Measurements from ENCODE around the gene MMP7.

The MMP7 gene

DNA sequence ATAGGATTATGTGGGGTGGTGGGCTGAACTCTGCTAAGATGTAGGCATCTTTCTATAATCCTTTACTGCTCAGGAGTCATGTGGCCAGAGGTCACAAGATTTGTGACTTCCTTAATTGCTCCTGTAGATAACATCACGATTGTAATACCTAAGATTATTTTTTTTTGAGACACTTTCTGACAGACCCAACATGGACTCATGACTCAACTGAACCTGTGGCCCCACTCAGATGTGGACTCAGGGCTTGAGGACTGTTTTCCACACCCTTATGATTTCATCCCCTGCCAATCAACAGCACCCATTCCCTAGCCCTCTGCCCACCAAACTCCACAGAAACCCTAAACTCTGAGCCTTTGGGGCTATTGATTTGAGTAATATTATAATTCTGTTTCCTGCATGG is 35.6 kb upstream of the MMP7 start:
- H3K4me3 ChIP-seq (ENCODE audit: low read depth, low read length): no peak overlapping the region
- no peaks in the 10 kb centered on the region for H3K79me1 ChIP-seq (ENCODE audit: low read length)
- no peak overlapping the region for H4K91ac ChIP-seq (ENCODE audit: low read depth, low read length)
- H2BK120ac ChIP-seq (ENCODE audit: insufficient read depth, low read length, poor library complexity): no peak overlapping the region
- H3K4me1 ChIP-seq (ENCODE audit: control insufficient read depth in 1 of 2, insufficient read depth in 2 of 2, low read length in 2 of 2): no peaks in the 10 kb centered on the region
- H3K18ac ChIP-seq (ENCODE audit: low read length): no peak overlapping the region
- WGBS (ENCODE audit: extremely low coverage, insufficient coverage, insufficient read length): no CpG with 5 or more reads among the region's 1 CpG
- H3K14ac ChIP-seq (ENCODE audit: low read length): no peak overlapping the region
- H3K36me3 ChIP-seq (ENCODE audit: control insufficient read depth in 1 of 2, insufficient read depth in 2 of 2, low read length in 2 of 2): no peaks in the 10 kb centered on the region
- no peak overlapping the region for H3K27ac ChIP-seq (ENCODE audit: low read depth, low read length)
- DNase-seq: no peak
- no peak overlapping the region for H4K8ac ChIP-seq (ENCODE audit: low read depth, low read length)
- no peak overlapping the region for H3K23ac ChIP-seq (ENCODE audit: low read length)
- no peak overlapping the region for H2BK12ac ChIP-seq (ENCODE audit: low read length)
- H2AK5ac ChIP-seq (ENCODE audit: low read length): no peak overlapping the region
- no peaks in the 10 kb centered on the region for H3K27me3 ChIP-seq (ENCODE audit: insufficient read depth, low read length)
- H3K9ac ChIP-seq (ENCODE audit: low read length): no peak overlapping the region
- no peak overlapping the region for H4K12ac ChIP-seq (ENCODE audit: low read depth, low read length)
- peaks cover 2% of the 10 kb centered on the region for H3K9me3 ChIP-seq (ENCODE audit: insufficient read depth, low read depth, low read length)
- H3K4ac ChIP-seq (ENCODE audit: low read depth, low read length): no peak overlapping the region
- H2AFZ ChIP-seq (ENCODE audit: insufficient read depth, low read length, poor library complexity): no peak overlapping the region
- no peak overlapping the region for H3K4me2 ChIP-seq (ENCODE audit: low read length)
- H3K79me2 ChIP-seq (ENCODE audit: control insufficient read depth, insufficient read depth, low read length, poor library complexity): no peaks in the 10 kb centered on the region
- no peak overlapping the region for H2BK5ac ChIP-seq (ENCODE audit: low read depth, low read length, poor library complexity)

DNA sequence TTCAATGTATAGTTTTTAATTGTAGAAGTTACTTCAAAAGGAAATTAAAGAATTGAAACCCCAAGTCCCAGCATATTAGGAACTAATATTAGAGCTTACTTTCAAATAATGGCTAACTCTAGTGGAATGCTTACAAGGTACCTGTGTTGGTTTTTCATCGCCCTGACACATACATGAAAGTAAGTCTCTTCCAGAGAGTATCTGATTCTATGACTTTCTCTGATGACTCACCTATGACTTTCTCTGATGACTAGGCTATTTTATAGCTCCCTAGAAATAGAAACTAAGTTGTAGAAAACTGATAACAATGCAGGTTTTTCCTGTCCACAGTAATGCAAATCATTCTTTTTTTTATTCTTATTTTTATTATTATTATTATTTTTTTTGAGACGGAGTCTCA is 33.6 kb upstream of the MMP7 start:
- no peak overlapping the region for H3K27ac ChIP-seq (ENCODE audit: low read depth, low read length)
- H2AK5ac ChIP-seq (ENCODE audit: low read length): no peak overlapping the region
- H4K8ac ChIP-seq (ENCODE audit: low read depth, low read length): no peak overlapping the region
- no peaks in the 10 kb centered on the region for H3K79me1 ChIP-seq (ENCODE audit: low read length)
- H3K27me3 ChIP-seq (ENCODE audit: insufficient read depth, low read length): no peaks in the 10 kb centered on the region
- H2BK5ac ChIP-seq (ENCODE audit: low read depth, low read length, poor library complexity): no peak overlapping the region
- no peak overlapping the region for H4K91ac ChIP-seq (ENCODE audit: low read depth, low read length)
- H3K4me3 ChIP-seq (ENCODE audit: low read depth, low read length): no peak overlapping the region
- no peak overlapping the region for H3K9ac ChIP-seq (ENCODE audit: low read length)
- no peak overlapping the region for H4K12ac ChIP-seq (ENCODE audit: low read depth, low read length)
- H3K4me2 ChIP-seq (ENCODE audit: low read length): no peak overlapping the region
- H3K4ac ChIP-seq (ENCODE audit: low read depth, low read length): no peak overlapping the region
- WGBS (ENCODE audit: extremely low coverage, insufficient coverage, insufficient read length): no CpG with 5 or more reads among the region's 2 CpGs
- no peak overlapping the region for H3K14ac ChIP-seq (ENCODE audit: low read length)
- no peak overlapping the region for H3K23ac ChIP-seq (ENCODE audit: low read length)
- H3K18ac ChIP-seq (ENCODE audit: low read length): no peak overlapping the region
- no peaks in the 10 kb centered on the region for H3K36me3 ChIP-seq (ENCODE audit: control insufficient read depth in 1 of 2, insufficient read depth in 2 of 2, low read length in 2 of 2)
- no peak overlapping the region for H2BK12ac ChIP-seq (ENCODE audit: low read length)
- peaks cover 2% of the 10 kb centered on the region for H3K9me3 ChIP-seq (ENCODE audit: insufficient read depth, low read depth, low read length)
- H2AFZ ChIP-seq (ENCODE audit: insufficient read depth, low read length, poor library complexity): no peak overlapping the region
- H3K4me1 ChIP-seq (ENCODE audit: control insufficient read depth in 1 of 2, insufficient read depth in 2 of 2, low read length in 2 of 2): no peaks in the 10 kb centered on the region
- H3K79me2 ChIP-seq (ENCODE audit: control insufficient read depth, insufficient read depth, low read length, poor library complexity): no peaks in the 10 kb centered on the region
- DNase-seq: peak in 1 of 2 donors; percentile 36
- H2BK120ac ChIP-seq (ENCODE audit: insufficient read depth, low read length, poor library complexity): no peak overlapping the region

DNA sequence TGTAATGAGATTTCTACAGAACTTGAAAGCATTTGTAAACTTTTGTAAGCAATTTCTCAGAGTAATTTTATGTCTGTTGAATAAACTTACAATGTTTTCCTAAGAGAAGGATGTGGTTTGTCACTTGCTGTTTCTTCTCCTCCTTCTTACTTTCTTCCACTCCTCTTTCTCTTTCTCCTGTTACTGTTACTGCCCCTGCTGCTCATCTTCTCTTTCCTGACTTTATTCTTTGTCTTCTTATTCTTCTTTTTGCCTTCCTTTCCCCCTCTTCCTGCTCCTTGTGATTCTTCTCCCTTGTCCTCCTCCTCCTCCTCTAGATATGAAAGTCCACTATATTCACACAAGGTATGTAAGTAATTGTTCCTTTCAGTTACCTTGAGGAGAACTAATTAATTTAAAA is 31.1 kb upstream of the MMP7 start:
- H3K4me1 ChIP-seq (ENCODE audit: control insufficient read depth in 1 of 2, insufficient read depth in 2 of 2, low read length in 2 of 2): no peaks in the 10 kb centered on the region
- H2BK12ac ChIP-seq (ENCODE audit: low read length): no peak overlapping the region
- no peak overlapping the region for H3K14ac ChIP-seq (ENCODE audit: low read length)
- no peak overlapping the region for H3K18ac ChIP-seq (ENCODE audit: low read length)
- no peaks in the 10 kb centered on the region for H3K79me2 ChIP-seq (ENCODE audit: control insufficient read depth, insufficient read depth, low read length, poor library complexity)
- no peak overlapping the region for H3K4me2 ChIP-seq (ENCODE audit: low read length)
- no peaks in the 10 kb centered on the region for H3K79me1 ChIP-seq (ENCODE audit: low read length)
- H4K12ac ChIP-seq (ENCODE audit: low read depth, low read length): no peak overlapping the region
- H2BK5ac ChIP-seq (ENCODE audit: low read depth, low read length, poor library complexity): no peak overlapping the region
- H2AK5ac ChIP-seq (ENCODE audit: low read length): no peak overlapping the region
- no peak overlapping the region for H3K23ac ChIP-seq (ENCODE audit: low read length)
- H4K8ac ChIP-seq (ENCODE audit: low read depth, low read length): no peak overlapping the region
- peaks cover 2% of the 10 kb centered on the region for H3K9me3 ChIP-seq (ENCODE audit: insufficient read depth, low read depth, low read length)
- no peak overlapping the region for H4K91ac ChIP-seq (ENCODE audit: low read depth, low read length)
- H3K4me3 ChIP-seq (ENCODE audit: low read depth, low read length): no peak overlapping the region
- H2AFZ ChIP-seq (ENCODE audit: insufficient read depth, low read length, poor library complexity): no peak overlapping the region
- no peak for DNase-seq
- no peak overlapping the region for H3K27ac ChIP-seq (ENCODE audit: low read depth, low read length)
- H3K4ac ChIP-seq (ENCODE audit: low read depth, low read length): no peak overlapping the region
- no peaks in the 10 kb centered on the region for H3K27me3 ChIP-seq (ENCODE audit: insufficient read depth, low read length)
- H3K9ac ChIP-seq (ENCODE audit: low read length): no peak overlapping the region
- H3K36me3 ChIP-seq (ENCODE audit: control insufficient read depth in 1 of 2, insufficient read depth in 2 of 2, low read length in 2 of 2): no peaks in the 10 kb centered on the region
- H2BK120ac ChIP-seq (ENCODE audit: insufficient read depth, low read length, poor library complexity): no peak overlapping the region

DNA sequence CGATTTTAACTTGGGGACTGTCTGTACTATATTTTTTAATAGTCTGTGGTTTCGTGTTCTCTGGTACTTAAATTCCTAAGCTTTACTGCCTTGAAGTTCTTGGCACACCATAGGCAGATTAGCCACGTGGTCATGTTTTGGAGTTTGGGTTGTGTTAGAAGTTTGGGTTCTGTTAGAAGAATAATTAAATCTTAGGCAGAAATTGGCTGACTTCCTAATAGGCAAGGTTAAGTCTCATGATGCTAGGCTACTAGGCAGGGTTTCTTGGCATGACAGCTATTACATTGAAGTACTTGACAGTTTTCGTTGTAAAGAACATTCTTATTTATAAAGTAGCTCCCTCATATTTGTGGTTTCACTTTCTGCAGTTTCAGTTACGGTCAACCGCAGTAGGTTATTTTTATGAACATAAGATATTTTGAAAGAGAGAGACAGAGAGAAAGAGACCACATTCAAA is 30.0 kb upstream of the MMP7 start:
- Histone ChIP-seq H3K79me2 (ENCODE audit: control insufficient read depth, insufficient read depth, low read length, poor library complexity) (no peaks in the 10 kb centered on the region), H4K12ac (ENCODE audit: low read depth, low read length) (no peak overlapping the region), H2BK12ac (ENCODE audit: low read length) (no peak overlapping the region), H3K14ac (ENCODE audit: low read length) (no peak overlapping the region), H3K23ac (ENCODE audit: low read length) (no peak overlapping the region), H2BK120ac (ENCODE audit: insufficient read depth, low read length, poor library complexity) (no peak overlapping the region), H3K27ac (ENCODE audit: low read depth, low read length) (no peak overlapping the region), H3K4me3 (ENCODE audit: low read depth, low read length) (no peak overlapping the region), H3K36me3 (ENCODE audit: control insufficient read depth in 1 of 2, insufficient read depth in 2 of 2, low read length in 2 of 2) (no peaks in the 10 kb centered on the region), H2BK5ac (ENCODE audit: low read depth, low read length, poor library complexity) (no peak overlapping the region), H2AFZ (ENCODE audit: insufficient read depth, low read length, poor library complexity) (no peak overlapping the region), H3K79me1 (ENCODE audit: low read length) (no peaks in the 10 kb centered on the region), H3K4ac (ENCODE audit: low read depth, low read length) (no peak overlapping the region), H4K8ac (ENCODE audit: low read depth, low read length) (no peak overlapping the region), H2AK5ac (ENCODE audit: low read length) (no peak overlapping the region), H3K27me3 (ENCODE audit: insufficient read depth, low read length) (no peaks in the 10 kb centered on the region), H3K18ac (ENCODE audit: low read length) (no peak overlapping the region), H3K9me3 (ENCODE audit: insufficient read depth, low read depth, low read length) (peaks cover 2% of the 10 kb centered on the region), H3K4me1 (ENCODE audit: control insufficient read depth in 1 of 2, insufficient read depth in 2 of 2, low read length in 2 of 2) (no peaks in the 10 kb centered on the region), H3K9ac (ENCODE audit: low read length) (no peak overlapping the region), H3K4me2 (ENCODE audit: low read length) (no peak overlapping the region), H4K91ac (ENCODE audit: low read depth, low read length) (no peak overlapping the region)
- no peak for DNase-seq
- no CpG with 5 or more reads among the region's 6 CpGs for WGBS (ENCODE audit: extremely low coverage, insufficient coverage, insufficient read length)

DNA sequence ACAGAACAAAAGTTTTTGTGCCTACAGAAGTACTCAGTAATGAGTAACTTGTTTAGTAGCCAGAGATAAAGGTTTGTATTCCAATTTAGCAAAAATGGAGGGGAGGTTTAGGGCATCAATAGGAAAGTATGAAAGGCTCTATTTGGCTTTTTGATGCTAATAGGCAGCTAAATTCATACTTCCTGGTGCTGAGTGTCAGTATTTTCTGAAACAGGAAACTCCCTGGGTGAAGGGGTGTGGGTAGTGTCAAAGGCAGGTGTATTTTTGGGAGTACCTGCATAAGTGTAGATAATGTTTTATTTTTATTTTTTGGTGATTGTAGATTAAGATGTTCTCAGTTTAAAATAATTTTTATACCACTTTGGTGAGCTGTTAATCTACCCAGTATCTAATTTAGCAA is 29.3 kb upstream of the MMP7 start:
- no peaks in the 10 kb centered on the region for H3K27me3 ChIP-seq (ENCODE audit: insufficient read depth, low read length)
- no peak overlapping the region for H3K18ac ChIP-seq (ENCODE audit: low read length)
- H2AK5ac ChIP-seq (ENCODE audit: low read length): no peak overlapping the region
- H3K23ac ChIP-seq (ENCODE audit: low read length): no peak overlapping the region
- no peak overlapping the region for H4K91ac ChIP-seq (ENCODE audit: low read depth, low read length)
- H4K8ac ChIP-seq (ENCODE audit: low read depth, low read length): no peak overlapping the region
- H3K79me2 ChIP-seq (ENCODE audit: control insufficient read depth, insufficient read depth, low read length, poor library complexity): no peaks in the 10 kb centered on the region
- H3K4me1 ChIP-seq (ENCODE audit: control insufficient read depth in 1 of 2, insufficient read depth in 2 of 2, low read length in 2 of 2): no peaks in the 10 kb centered on the region
- H3K27ac ChIP-seq (ENCODE audit: low read depth, low read length): no peak overlapping the region
- H3K36me3 ChIP-seq (ENCODE audit: control insufficient read depth in 1 of 2, insufficient read depth in 2 of 2, low read length in 2 of 2): no peaks in the 10 kb centered on the region
- no peak overlapping the region for H3K4me3 ChIP-seq (ENCODE audit: low read depth, low read length)
- H2AFZ ChIP-seq (ENCODE audit: insufficient read depth, low read length, poor library complexity): no peak overlapping the region
- no peak overlapping the region for H2BK120ac ChIP-seq (ENCODE audit: insufficient read depth, low read length, poor library complexity)
- no peak overlapping the region for H3K14ac ChIP-seq (ENCODE audit: low read length)
- peaks cover 2% of the 10 kb centered on the region for H3K9me3 ChIP-seq (ENCODE audit: insufficient read depth, low read depth, low read length)
- H3K9ac ChIP-seq (ENCODE audit: low read length): no peak overlapping the region
- no peak overlapping the region for H2BK12ac ChIP-seq (ENCODE audit: low read length)
- no peak for DNase-seq
- no peak overlapping the region for H4K12ac ChIP-seq (ENCODE audit: low read depth, low read length)
- H3K4ac ChIP-seq (ENCODE audit: low read depth, low read length): no peak overlapping the region
- no peaks in the 10 kb centered on the region for H3K79me1 ChIP-seq (ENCODE audit: low read length)
- H2BK5ac ChIP-seq (ENCODE audit: low read depth, low read length, poor library complexity): no peak overlapping the region
- no peak overlapping the region for H3K4me2 ChIP-seq (ENCODE audit: low read length)
